ENCODE results near the gene CFAP119. TPM values are rescaled to one million over a fixed set of nuclear protein-coding genes. Genes with fewer than 3 reads are reported as not detected.
"Not testable (repeated sequence)": the region's sequence is repeated elsewhere in the genome, so short reads cannot be mapped to it uniquely, and the experiment has no call there.

The CFAP119 gene
- total RNA-seq: 1.3 and 3.2 TPM in 2 replicates

DNA sequence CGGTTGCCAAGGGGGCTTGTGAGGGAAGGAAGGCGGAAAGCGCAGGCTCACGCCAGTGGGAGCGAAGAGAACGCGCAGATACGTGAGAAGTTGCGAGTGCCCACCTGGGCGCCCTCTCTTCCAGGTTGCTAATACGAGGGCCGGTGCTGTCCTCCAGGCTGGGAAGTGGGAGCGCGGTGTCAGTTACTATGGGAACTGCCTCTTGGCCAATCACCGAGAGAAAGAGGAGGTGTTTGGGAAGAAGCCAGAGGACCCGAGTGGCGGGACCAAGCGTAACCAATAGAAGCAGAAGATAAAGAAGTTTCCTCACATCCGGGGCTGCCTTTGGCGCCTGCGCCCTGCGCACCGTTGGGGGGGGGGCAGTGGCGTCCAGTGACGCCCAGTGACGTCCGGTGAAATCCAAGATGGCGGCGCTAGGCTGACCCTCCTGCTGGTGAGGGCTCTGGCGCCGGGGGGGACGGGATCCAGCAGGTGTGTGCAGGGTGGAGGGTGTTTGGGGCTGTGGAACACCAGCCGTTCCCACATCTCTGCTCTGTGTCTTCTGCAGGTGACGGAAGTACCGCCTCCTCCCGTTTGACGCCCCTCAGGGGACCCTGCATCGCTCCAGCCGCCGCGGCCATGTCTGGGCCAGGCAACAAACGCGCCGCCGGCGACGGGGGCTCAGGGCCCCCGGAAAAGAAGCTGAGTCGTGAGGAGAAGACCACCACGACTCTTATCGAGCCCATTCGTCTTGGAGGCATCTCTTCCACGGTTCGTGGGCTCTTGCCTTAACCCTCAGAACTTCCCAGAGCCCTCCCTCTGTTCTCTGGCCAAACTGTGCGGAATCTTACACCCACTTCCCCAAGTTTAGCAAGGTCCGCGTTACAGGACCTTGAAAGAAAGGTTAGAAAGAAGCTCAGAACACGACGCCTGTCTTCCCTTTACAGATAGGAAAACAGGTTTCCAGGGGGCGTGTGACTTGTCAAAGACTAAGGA is at the start of gene CFAP119, which contains the start of gene RNF40:
Gene CFAP119 (minus strand): TSS at position 135 of the 975 bp plus-strand sequence. CDS start 314 bp downstream, outside the sequence.
Gene RNF40 (plus strand): TSS at position 395 of the 975 bp plus-strand sequence. CDS start 224 bp downstream, at position 619.
- H3K4me3 ChIP-seq (ENCODE audit: low read depth, low read length): peak within 1 kb of the TSS; percentile 88
- TF ChIP-seq, protein P1, sequence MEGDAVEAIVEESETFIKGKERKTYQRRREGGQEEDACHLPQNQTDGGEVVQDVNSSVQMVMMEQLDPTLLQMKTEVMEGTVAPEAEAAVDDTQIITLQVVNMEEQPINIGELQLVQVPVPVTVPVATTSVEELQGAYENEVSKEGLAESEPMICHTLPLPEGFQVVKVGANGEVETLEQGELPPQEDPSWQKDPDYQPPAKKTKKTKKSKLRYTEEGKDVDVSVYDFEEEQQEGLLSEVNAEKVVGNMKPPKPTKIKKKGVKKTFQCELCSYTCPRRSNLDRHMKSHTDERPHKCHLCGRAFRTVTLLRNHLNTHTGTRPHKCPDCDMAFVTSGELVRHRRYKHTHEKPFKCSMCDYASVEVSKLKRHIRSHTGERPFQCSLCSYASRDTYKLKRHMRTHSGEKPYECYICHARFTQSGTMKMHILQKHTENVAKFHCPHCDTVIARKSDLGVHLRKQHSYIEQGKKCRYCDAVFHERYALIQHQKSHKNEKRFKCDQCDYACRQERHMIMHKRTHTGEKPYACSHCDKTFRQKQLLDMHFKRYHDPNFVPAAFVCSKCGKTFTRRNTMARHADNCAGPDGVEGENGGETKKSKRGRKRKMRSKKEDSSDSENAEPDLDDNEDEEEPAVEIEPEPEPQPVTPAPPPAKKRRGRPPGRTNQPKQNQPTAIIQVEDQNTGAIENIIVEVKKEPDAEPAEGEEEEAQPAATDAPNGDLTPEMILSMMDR (IDR thresholded peaks at IDR 0.05; ENCODE audit: insufficient read depth, low read depth, low read length): no peak
- peak; percentile 99 for DNase-seq (ENCODE audit: low read depth)

DNA sequence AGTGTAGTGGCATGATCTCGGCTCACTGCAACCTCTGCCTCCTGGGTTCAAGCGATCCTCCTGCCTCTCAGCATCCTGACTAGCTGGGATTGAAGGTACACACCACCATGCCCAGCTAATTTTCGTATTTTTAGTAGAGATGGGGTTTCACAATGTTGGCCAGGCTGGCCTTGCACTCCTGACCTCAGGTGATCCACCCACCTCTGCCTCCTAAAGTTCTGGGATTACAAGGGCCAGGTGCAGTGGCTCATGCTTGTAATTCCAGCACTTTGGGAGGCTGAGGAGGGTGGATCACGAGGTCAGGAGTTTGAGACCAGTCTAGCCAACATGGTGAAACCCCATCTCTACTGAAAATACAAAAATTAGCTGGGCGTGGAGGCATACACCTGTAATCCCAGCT is 47.8 kb upstream of the CFAP119 start:
- not testable (repeated sequence) for H3K4me3 ChIP-seq (ENCODE audit: low read depth, low read length); DNase-seq (ENCODE audit: low read depth)

GRCh38 chr16:30808890-30809426 is 47.1 kb upstream of the CFAP119 start:
- DNase-seq (ENCODE audit: low read depth); H3K4me3 ChIP-seq (ENCODE audit: low read depth, low read length): not testable (repeated sequence)

- no peak for DNase-seq (ENCODE audit: low read depth)
- no peak overlapping the region for H3K4me3 ChIP-seq (ENCODE audit: low read depth, low read length)
- TF ChIP-seq, protein P1 (IDR thresholded peaks at IDR 0.05; ENCODE audit: insufficient read depth, low read depth, low read length): no peak
Measured at GRCh38 chr16:30808146-30808545, 46.3 kb upstream of the CFAP119 start.

DNA sequence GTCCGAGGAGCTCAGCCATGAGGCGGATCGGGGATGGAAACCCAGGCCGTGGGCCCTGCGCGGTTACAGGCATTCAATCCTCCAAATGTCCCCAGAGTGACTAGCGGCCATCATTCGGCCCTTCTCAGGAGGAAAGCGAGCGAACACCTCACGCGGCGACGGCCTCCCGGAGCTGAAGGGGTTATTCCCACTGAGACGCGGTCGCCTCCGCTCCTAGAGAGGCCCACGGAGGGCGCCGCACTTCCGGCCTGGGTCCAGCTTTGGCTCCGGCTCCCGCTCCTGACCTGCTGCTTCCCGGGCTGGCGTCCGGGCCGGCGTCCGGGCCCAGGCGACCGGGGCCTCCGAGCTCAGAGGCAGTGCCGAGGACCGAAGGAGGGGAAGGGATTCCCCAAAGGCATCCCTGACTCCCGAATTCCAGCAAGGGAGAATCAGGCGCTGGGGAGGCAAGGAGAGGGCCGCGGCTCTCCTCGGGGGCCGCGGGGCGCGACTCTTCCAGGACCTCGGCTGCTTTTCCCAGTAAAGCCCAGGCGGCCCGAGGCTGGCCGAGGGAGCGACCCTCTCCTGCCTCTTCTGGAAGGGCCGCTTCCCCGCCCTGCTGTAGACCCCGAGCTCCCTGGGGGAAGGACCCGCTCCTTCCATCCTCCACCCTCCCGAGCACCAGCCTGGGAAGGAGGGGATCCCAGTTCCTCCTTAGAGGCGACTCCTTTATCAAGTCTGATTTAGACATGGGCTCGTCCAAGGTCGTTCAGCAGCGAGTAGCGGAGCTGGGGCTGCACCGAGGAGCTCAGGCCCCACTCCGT is 43.7 kb upstream of the CFAP119 start:
- TF ChIP-seq, protein P1 (IDR thresholded peaks at IDR 0.05; ENCODE audit: insufficient read depth, low read depth, low read length): no peak
- peak overlapping the region; percentile 77 for H3K4me3 ChIP-seq (ENCODE audit: low read depth, low read length)
- peak; percentile 81 for DNase-seq (ENCODE audit: low read depth)

GRCh38 chr16:30805056-30805369 is 43.2 kb upstream of the CFAP119 start:
- TF ChIP-seq, protein P1 (IDR thresholded peaks at IDR 0.05; ENCODE audit: insufficient read depth, low read depth, low read length): no peak
- peak overlapping the region; percentile 77 for H3K4me3 ChIP-seq (ENCODE audit: low read depth, low read length)
- no peak for DNase-seq (ENCODE audit: low read depth)

DNA sequence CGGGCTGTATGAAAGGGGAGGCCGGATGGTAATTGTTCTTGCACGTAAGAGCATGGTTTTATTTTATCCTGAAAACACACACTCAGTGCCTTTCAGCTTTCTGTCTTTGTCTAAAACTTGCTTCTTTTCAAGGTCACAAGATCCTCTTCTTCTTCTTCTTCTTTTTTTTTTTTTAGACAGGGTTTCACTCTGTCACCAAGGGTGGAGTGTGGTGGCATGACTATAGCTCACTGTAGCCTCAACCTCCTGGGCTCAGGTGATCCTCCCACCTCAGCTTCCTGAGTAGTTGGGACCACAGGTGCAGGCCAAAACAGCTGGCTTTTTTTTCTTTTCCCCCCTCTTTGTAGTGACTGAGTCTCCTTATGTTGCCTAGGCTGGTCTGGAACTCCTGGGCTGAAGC is 41.1 kb upstream of the CFAP119 start:
- TF ChIP-seq, protein P1 (IDR thresholded peaks at IDR 0.05; ENCODE audit: insufficient read depth, low read depth, low read length): no peak
- DNase-seq (ENCODE audit: low read depth): no peak
- no peak overlapping the region for H3K4me3 ChIP-seq (ENCODE audit: low read depth, low read length)

Data from fibroblast of villous mesenchyme (primary cell).